Endothelial cell of hepatic sinusoid (primary cell): ENCODE measurements around the gene CSTB.

Experiments
- in situ Hi-C: cut with HindIII; loops from 2 replicates; pipeline ENCODE4 v1.10.0; 2017; ENCODE audit warnings: low sequenced_read_pairs

CSTB gene

GRCh38 chr21:43770066-43770655 lies 5.9 kb downstream of the CSTB start:
- in situ Hi-C loops: loop anchor here (5.0 kb wide), 3 partner anchors 33 to 242 kb away; partner anchors contain the start of gene TRAPPC10

- in situ Hi-C loops: no loop called here
Observed at GRCh38 chr21:43769325-43769958, 6.7 kb downstream of the CSTB start.

DNA sequence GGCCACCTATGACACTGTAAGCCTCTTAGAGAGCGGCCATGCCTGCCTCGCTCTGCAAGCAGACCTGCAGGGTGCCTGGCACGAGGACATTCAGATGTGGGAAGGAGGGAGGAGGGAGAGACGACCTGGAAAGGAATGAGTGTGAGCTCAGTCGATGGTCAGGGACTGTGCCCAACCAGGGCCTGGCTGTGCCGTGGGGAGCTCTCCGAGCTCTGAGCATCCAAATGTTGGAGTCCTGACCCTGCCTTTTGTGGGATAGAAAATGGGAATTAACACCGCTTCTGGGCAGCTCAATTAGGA lies 7.3 kb downstream of the CSTB start:
- in situ Hi-C loops: no loop called here

DNA sequence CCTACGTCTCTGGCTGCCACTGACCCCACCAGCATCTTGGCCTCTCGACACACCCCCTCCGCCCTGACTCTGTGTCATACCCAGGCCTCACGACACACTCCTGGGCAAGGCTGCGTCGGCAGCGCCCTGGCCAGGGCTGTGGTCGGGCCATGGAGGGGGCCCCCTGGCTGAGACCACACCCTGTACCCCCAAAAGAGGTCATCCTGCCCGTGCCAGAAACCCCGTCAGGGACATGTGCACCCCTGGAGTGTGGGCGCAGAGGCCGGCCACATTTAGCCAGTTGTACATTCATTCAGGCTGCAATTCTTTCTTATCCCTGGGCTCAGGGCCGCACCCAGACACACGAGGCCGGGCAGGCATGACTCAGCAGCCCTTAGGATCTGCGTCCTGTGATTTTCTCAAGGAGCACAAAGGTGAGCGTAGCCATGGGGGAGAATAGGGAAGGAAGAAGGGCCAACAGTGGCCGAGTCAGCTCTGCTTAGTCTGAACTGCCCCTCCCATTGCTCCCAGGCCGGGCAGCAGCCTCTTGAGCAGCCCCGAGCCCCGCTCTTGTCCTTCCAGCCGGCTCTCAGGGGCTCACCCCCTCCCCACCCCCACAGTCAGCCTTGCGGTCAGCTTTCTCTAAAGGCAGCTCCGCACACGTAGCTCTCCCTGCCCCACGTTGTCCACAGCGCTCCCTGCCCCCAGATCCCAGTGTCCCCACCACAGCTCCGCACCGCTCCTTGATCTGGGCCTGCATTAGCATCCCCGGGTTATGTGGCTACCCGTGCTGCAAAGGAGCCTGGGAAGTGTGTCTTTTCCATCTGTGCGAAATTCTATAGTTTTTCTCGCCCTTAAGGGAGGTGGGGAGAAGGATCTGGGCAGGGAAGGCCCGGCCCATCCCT lies 7.9 kb downstream of the CSTB start:
- in situ Hi-C loops: no loop called here

GRCh38 chr21:43767498-43767983 lies 8.6 kb downstream of the CSTB start:
- in situ Hi-C loops: no loop called here

DNA sequence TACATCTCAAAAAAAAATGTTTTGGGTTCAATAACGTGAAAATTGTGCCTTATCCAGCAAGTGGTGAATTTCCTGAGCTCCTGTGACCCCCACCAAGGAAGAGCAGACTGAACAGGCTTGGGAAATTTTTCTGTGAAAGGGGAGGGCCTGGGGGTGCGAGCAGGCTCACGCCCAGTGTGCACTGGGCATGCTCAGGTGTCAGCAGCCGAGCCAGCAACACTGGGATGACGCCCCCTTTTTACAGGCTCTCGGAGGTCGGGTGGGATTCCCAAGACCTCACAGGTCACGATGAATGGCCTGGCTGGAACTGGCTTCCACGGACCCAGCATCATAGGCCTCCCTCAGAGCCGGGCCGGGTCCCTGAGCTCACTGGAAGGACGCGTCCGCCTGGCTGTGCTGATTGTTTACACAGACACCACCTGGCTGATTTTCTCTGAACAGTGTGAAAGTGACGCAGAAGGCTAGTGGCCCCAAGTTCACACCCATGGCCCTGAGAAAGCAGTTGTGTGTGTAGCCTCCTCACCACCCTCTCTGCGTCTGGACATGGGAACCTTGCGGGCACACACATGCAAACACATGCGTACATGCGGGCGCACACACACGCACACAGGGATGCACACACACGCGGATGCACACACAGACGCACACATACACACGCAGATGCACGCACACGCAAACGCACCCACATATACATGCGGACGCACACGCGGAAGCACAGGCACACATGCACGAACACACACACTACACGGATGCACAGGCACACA lies 9.2 kb downstream of the CSTB start:
- in situ Hi-C loops: no loop called here

GRCh38 chr21:43764576-43765495 lies 11.3 kb downstream of the CSTB start:
- in situ Hi-C loops: no loop called here

DNA sequence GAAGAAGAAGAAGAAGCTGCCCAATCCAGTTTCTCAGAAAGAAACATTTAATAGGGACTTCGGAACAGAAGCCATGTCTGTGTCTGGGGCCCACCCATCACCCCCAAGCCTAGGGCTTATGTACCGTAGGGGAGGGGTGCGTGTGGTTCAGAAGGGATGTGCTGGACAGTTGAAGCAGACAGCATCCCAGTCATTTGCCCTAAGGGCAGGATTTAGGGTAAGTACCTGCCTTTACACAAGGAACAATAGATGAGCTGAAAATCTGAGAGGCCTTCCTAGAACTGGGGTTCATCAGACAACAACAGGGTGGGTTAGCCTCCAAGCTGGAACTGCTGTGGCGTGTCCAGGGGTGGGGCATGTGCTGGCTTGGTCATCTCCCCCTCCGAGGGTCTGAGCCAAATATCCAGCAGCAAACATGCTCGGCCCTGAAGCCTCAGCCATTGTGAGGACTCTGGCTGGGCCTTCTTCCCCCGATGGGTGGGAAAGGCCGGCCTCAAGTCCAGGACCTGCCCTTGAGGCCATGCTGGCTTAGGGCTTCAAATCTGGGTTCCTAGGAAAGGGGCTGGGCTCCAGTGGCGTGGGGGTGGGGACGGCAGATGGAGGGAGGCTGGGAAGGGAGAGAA lies 12.1 kb downstream of the CSTB start:
- in situ Hi-C loops: no loop called here

DNA sequence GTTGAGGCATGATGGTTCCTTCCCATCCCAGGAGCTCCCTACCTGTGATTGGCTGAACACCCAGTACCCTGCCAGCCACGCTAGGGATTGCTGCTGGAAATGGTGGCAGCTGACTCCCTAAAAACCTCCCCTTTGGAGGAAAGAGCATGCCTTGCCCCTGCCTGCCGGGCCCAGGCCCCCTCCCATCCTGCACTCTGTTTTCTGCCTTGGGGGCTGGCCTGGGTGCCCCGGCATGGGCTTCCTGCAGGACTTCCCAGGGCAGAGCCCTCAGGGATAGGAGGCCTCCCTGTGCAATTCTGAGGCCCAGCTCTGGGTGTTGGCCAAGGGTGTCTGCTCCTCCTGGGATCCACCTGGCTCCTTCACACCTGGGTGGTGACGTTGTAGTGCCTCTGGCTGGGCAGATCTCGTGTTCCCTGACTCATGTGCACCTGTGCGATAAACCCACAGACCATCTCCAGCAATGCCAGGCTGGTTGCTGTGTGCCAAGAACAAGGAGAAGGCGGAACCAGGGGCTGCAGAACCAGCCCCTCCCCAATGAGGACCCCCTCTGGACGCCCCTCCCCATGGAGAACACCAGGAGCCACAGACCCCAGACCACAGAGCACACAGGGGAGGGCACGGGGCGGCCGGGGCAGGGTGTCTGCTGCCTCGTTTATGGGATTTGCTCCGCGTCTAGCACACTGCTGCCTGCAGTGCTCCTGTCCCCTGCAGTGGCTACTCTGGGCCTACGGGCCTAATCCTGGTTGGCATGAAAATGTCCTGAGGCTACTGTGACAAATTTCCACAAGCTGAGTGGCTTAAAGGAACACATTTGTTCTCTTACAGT lies 13.6 kb downstream of the CSTB start:
- in situ Hi-C loops: no loop called here

GRCh38 chr21:43761886-43762285 lies 14.2 kb downstream of the CSTB start:
- in situ Hi-C loops: no loop called here

DNA sequence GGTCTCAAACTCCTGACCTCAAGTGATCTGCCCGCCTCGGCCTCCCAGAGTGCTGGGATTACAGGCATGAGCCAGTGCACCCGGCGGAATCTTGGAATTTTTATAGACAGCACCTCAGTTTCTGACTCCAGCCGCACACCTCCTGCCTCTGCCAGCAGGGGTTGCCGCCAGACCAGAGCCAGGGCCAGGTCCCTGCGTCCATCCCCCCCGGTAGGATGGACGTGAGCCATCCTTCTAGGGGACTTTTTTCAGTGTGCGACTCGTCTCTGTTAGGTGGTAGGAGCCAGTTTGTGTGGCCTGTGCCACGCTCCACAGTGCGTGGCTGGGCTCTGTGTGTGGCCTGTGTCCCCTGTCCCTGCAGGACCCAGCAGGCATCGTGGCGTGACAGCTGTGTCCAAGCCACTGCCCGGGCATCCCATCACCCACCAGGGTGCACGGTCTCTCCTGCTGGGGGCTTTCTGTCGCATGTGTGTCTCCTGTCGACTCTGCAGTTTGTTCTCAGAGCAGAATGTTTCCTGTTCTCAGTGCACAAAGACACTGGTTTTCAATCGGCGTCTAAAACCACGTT lies 15.6 kb downstream of the CSTB start:
- in situ Hi-C loops: no loop called here

GRCh38 chr21:43759651-43760050 lies 16.5 kb downstream of the CSTB start:
- in situ Hi-C loops: no loop called here

DNA sequence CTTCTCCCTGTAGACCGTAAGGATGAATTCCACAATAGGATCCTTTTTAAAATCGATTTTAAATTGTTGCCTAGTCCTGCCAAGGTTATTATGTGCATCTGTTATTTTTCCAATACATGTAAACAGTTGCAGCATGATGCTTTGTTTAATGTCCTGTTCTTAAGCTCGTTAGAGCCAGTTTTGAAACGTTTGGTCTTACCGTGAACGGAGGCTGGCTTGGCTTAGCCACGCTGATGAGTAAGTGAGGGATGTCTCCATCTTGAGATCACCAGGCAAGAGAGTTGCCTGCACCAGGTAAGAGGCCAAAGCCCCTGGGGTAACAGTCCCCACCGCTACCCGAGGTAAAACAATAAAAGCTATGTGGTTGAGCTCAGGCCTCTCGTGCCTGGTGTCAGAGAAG lies 17.3 kb downstream of the CSTB start:
- in situ Hi-C loops: no loop called here

- in situ Hi-C loops: no loop called here
Observed at GRCh38 chr21:43758111-43758641, 17.9 kb downstream of the CSTB start.

- in situ Hi-C loops: no loop called here
Observed at GRCh38 chr21:43757601-43758000, 18.5 kb downstream of the CSTB start.

GRCh38 chr21:43755820-43756594 lies 20.1 kb downstream of the CSTB start:
- in situ Hi-C loops: no loop called here

DNA sequence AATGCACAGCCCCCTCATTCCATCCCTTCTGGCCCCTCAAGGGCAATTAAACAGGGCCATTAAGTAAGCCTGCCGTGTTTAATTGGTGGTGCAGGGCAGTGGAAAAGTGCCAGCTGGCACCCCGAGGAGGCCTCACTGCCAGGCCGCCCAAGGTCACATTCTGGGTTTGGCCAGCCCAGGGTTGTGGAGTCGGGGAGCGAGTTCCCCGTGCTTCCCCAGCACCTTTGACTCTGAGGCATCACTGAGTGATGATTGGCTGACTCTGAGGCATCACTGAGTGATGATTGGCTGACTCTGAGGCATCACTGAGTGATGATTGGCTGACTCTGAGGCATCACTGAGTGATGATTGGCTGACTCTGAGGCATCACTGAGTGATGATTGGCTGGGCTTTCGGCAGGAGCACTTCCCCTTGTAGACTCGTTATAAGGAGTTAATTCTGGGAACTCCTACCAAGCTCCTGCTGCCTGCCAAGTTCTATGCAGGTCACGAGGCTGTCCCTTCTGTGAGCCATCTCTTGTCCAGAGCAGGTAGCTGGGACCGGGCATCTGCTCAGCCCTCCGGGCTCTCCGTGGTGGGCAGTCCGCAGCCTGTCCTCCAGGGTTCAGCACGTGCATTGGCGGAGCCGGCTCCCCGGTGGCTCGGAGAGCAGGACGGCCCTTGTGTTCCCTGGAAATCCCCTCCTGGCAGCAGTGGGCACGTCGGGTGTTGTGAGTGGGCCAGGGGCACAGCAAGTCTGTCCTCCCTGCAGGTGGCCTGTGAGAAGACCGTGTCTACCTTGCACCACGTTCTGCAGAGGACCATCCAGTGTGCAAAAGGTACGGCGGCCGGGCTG lies 20.9 kb downstream of the CSTB start:
- in situ Hi-C loops: no loop called here
